HG03103 (cell line): ENCODE results near the gene ARMC3.

Experiments used
- ATAC-seq: cut with Tn5 transposase; IDR thresholded peaks from one replicate; pipeline ENCODE4 v1.9.1; 2021; ENCODE audit warnings: low read depth; ENCODE audit not compliant: unreplicated experiment

The ARMC3 gene

DNA sequence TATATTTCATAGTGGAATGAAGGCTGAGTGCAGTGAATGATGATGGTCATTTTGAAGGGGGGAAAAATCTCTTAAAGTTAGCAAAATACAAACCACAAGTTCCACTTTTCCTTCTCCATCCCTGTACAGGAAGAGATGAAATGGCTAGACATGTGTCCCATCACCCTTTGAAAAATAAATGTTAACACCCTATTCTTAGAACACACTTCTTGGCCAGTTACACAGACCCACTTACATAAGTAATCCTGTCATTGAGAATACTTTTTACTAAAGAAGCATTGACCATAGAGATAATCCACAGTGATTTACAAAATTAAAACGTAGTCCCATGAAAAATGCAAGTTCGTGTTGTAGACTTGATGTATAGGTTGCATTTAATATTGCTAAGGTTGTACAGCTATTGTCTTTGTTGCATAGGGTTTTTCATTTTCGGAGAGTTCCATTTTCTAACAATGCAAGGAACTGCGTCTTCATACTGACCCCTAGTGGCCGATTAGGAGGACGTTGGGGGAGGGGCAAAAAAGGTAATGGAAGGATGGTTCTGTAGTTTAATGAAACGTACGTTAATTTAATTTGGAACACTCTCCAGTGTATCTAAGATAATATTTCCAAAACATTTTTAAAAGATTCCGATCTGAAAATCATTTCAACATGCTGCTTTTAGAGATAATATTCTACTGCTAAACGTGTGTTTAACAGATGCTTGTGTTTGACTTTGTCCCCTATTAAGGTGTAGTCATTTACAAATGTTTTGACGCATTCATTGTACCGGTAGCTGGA is 60.9 kb downstream of the ARMC3 start:
- ATAC-seq, result no peak

DNA sequence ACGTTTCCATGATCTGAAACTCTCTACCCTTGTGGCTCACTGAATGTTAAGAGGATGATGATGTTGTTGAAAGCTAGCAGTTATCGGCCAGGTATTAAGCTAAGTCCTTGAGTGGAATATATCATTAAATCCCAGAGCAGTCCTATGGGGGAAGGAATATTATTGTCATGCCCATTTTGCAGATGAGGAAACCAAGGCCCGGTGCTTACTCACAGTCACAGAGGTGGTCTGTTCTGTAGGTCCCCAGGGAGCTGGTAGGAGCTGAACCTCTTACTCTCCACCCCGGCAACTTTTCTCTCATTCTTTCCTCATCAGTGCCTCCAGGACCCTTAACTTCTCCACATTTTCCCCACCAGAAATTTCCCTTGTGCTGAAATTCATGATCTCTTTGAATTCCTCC is 62.6 kb downstream of the ARMC3 start:
- ATAC-seq, result no peak

DNA sequence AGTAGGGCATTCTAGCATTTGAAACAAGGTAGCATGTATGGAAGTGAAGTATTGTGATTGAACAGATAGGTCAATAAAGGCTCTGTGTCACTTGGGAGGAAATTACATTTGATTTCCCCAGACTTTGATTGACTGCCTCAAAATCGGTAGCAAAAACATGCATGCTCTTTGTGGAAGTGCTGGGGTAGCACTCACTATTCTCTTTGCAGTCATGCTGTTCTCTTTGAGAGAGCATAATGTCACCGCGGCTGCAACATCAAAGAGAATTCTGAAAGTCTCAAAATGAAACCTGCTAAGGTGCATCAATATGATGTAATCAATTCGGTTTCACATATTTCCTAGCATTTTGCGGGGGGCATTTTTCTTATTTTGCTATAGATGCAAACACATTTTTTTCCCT is 64.2 kb downstream of the ARMC3 start:
- peak; percentile 71 for ATAC-seq

DNA sequence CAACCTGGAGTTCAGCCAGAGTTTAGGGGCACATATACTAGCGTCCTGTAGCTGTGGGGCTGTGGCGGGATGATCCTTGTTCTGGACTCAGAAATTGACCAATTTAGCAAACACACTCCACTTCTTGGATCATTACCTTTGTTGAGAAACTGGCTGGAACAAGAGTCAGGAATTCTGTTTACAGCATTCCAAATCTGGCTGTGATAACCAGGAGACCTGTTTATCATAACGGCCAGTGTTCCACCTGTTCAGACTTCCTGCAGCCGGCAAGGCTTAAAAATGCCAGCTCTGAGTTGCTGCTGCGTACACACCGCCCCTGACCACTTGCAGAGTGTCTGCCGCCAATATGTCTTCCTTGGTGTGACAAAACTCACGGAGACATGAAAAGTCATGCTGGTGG is 64.8 kb downstream of the ARMC3 start:
- no peak for ATAC-seq

GRCh38 chr10:22993314-22993713 is 65.5 kb downstream of the ARMC3 start:
- no peak for ATAC-seq

DNA sequence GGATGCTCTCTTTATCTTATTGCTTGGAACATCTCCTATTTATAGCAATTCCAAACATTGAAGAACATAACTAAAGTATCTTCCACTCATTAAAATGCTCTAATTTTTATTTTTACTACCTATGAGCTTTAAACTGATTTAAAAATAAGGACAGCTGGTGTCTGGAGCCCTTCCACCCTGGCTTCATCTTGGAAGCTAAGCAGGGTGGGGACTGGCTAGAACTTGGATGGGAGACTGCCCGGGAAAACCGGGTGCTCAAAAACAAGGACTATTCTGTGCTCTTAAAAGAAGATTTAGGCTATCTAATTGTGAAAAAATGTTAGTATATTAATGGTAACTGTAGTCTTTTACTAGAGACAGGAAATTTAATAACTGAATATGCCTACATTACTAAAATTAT is 69.2 kb downstream of the ARMC3 start:
- ATAC-seq, result no peak

DNA sequence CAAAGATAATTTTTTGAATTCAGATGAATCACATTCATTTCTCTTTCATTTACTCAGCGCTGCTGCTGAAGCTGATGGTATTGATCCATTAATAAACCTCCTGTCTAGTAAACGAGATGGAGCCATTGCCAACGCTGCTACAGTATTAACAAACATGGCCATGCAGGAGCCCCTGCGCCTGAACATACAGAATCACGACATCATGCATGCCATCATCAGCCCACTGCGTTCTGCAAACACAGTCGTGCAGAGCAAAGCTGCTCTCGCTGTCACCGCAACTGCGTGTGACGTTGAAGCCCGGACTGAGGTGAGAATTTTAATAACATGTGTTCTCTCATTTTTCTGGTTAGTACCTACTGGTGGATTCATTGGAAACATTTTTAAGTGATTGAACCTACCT is 70.2 kb downstream of the ARMC3 start:
- no peak for ATAC-seq

GRCh38 chr10:22999942-23000341 is 72.1 kb downstream of the ARMC3 start:
- no peak for ATAC-seq

DNA sequence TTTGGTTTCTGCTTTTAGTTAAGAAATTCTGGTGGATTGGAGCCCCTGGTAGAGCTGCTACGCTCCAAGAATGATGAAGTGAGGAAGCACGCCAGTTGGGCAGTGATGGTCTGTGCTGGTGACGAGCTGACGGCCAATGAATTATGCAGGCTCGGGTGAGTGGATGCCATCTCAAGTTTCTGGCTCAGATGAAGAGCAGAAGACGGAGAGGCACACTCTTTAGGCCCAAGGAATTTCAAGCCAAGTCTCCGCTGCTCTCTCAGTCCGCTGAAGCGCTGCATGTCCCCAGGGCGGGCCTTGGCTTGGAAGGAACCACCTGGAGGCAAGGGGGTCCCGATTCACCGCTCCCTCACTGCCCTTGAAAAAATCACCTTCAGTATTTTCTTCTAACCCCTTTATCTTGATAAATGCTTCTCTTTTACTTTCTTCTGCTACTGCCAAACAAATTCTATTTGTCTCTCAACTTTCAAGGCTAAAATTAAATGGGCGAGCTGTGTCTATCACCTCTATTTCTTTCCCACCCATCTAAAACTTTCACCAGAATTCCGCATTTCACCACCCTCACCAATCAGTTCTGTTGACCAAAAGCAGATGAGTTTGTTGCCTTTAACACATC is 74.2 kb downstream of the ARMC3 start:
- no peak for ATAC-seq

- ATAC-seq, result no peak
These were observed 77.3 kb downstream of the ARMC3 start for GRCh38 chr10:23005150-23005549.

GRCh38 chr10:23013581-23014335 is 85.9 kb downstream of the ARMC3 start:
- ATAC-seq, result no peak

DNA sequence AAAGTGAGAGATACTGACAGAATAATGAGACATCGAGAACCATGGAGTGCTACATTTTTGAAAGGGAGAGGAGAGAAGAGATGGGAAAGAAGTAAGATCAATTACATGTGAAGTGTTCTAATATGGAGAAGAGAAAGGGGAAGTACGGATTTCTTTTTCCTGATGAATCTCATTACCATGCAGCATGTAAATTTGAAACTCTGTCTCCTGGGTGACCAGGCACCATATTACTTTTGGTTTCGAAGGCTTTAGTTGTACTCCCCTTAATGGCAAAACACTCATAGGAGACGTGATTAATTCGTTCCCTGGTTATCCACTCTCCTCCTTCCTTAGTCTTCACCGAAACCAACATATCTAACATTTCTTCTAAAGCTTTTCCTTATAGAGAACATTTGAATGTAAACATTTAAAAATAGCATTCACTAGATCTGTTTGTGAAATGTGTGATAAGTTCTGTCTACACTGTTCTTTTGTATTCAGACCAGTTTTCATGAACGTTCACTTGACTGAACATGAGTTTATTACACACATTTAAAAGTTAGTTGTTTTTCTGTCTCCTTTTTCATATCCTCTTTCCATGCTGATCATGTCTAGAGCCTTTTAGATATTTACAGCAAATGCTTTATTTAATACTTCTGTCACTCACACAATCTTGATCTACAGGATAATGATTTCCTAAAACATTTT is 87.3 kb downstream of the ARMC3 start:
- ATAC-seq, result peak; percentile 99

DNA sequence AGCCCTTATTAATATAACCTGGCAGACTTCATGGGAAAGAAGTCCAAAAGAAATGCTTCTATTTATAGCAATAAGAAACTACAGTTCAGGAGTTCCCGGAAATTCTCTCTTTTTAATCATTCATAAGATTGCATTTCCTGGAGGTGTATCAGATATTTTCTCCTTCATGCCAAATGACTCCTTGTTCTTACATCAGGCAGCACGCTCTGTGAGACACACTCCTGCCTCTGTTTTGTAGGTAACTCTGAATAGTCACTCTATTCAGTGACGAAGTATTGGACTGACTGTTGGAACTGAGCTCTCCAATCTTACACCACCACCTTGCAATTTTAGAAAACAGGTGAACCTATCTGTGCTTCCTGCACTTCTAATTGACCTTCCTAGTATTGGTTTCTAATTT is 88.8 kb downstream of the ARMC3 start:
- ATAC-seq, result no peak

DNA sequence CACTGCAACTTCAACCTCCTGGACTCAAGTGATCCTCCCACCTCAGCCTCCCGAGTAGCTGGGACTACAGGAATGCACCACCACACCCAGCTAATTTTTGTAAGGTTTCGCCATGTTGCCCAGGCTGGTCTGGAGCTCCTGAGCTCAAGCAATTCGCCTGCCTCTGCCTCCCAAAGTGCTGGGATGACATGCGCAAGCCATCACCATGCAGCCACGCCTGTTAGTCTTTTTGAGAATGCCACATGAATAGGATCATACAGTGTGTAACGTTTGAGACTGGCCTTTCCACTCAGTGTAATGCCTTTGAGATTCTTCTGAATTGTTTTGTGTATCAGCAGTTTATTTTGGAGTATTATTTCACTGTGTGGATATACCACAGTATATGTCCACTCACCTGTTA is 91.8 kb downstream of the ARMC3 start:
- no peak for ATAC-seq

GRCh38 chr10:23021430-23021829 is 93.6 kb downstream of the ARMC3 start:
- no peak for ATAC-seq

DNA sequence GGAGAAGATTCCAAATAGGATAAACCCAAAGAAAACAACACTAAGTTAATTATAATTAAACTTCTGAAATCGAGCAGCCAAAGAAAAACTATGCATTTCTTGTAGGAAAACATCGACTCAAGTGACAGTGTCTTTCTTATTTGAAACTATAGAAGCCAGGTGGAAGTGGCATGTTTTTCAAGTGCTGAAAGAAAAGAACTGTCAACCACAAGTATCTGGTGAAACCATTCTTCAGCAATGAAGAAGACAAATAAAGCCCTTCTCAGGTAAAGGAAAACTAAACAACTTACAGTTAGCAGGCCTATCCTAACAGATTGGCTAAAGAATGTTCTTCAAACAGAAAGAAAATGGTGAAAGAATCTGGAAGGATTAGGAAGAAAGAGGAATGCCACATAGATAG is 96.1 kb downstream of the ARMC3 start:
- no peak for ATAC-seq

DNA sequence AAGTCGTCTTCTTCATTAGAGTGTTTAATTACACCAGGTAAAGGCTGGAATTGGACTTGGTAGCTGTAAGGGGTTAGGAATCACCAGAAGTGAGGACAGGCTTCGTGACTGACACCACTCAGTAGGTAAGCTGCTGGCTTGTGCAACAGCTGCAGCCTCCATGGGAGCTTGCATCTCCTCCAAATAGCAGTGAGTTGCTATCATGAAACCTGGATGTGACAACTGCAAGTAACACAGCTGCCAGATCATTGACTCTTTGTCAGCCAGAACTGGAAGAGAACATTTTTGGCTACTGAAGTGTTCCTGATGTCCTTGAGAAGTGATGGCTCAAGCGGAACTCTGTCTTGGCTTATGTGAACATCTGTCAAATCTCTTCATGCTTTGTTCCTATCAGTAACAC is 103.5 kb downstream of the ARMC3 start:
- no peak for ATAC-seq

GRCh38 chr10:23034790-23035189 is 106.9 kb downstream of the ARMC3 start:
- no peak for ATAC-seq

DNA sequence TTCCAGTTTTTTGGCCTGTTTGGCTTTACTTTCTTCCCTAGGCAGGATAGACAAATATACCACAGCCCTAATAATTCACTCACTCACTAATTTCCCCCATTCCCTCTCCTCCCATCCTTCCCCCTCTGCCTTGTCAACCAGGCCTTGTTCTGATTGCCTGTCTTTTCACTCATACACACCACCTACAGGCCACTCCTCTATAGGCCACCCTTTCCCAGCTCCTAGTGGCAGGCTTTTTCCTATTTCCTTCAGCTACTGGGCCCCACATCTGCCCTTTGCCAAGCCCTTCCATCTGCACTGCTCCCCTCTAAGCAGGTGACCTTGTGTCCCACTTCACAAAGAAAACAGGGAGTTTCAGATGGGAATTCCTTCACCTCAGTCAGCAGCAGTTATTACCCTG is 107.7 kb downstream of the ARMC3 start:
- ATAC-seq, result no peak

DNA sequence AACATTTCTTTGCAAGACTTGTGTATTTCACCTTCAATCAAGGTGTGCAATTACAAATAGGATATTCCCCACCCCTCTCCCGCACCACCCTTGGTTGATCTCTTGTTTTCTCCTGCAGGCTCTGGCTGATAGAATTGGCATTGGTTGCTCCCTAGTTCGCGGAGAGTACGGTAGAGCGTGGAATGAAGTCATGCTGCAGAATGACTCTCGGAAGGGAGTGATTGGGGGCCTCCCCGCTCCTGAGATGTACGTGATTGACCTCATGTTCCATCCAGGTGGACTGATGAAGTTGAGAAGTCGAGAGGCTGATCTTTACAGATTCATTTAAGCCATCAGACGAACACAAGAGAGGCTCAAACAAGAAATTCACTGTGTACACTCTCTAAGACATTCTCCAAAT is 109.3 kb downstream of the ARMC3 start:
- ATAC-seq, result no peak

GRCh38 chr10:23037561-23037960 is 109.7 kb downstream of the ARMC3 start:
- ATAC-seq, result no peak
